ENCODE measurements around the gene RASL11A. TPM values are rescaled to one million over a fixed set of nuclear protein-coding genes. Genes with fewer than 3 reads are reported as not detected.

Gene RASL11A
- polyA plus RNA-seq, 2 of the 4 experiments (the other 2 are of a cell fraction) = 2.1 to 4.7 TPM

GRCh38 chr13:27257233-27257568 lies 13.4 kb upstream of the RASL11A start:
- H3K9me3 ChIP-seq = no peaks in the 10 kb centered on the region
- FAIRE-seq (no peak), DNase-seq (ENCODE audit: low read depth in 1 of 2, low spot score in 1 of 2) (no peak), ATAC-seq (no peak)
- no peak overlapping the region for H3K4me3 ChIP-seq
- peaks cover 35% of the 10 kb centered on the region; the same call in 2 of the 3 replicates for H3K4me1 ChIP-seq
- ChIA-PET POLR2A (interaction anchor here (0.6 to 1.3 kb wide), 2 partner anchors 74 to 272 kb away, joined by 3 to 4 read pairs; no protein-coding TSS in a partner anchor), CTCF (interaction anchor here (0.8 to 1.6 kb wide), 4 partner anchors 13 to 272 kb away, joined by 3 to 5 read pairs (median 4); partner anchors contain the start of gene RASL11A)
- H3K4me2 ChIP-seq = no peak overlapping the region
- WGBS (ENCODE audit: missing lambda C conversion rate) = 77% methylated on average over 3 of the region's 3 CpGs
- H3K27ac ChIP-seq = no peak overlapping the region
- no peak for TF ChIP-seq NFE2L2 (conservative IDR thresholded peaks at IDR 0.05; ENCODE audit: low read length)
- no peak for TF ChIP-seq BCL3 (IDR thresholded peaks at IDR 0.05)
- TF ChIP-seq CEBPB (IDR thresholded peaks at IDR 0.05) = no peak
- no peak for TF ChIP-seq CTCF (IDR thresholded peaks at IDR 0.05)
- no peak for TF ChIP-seq REST (IDR thresholded peaks at IDR 0.05)
- no peak for TF ChIP-seq KDM5A (IDR thresholded peaks at IDR 0.05)
- TF ChIP-seq CBX2 (IDR thresholded peaks at IDR 0.05; ENCODE audit: borderline replicate concordance, low read depth) = no peak
- no peak for TF ChIP-seq POLR2AphosphoS2 (conservative IDR thresholded peaks at IDR 0.05; ENCODE audit: low read length)
- TF ChIP-seq USF2 (IDR thresholded peaks at IDR 0.05) = no peak
- TF ChIP-seq JUN (IDR thresholded peaks at IDR 0.05) = no peak
- TF ChIP-seq ZC3H11A (IDR thresholded peaks at IDR 0.05) = no peak
- no peak for TF ChIP-seq ZNF302 (CRISPR knock-in tag; IDR thresholded peaks at IDR 0.05)
- TF ChIP-seq FOSL2 (IDR thresholded peaks at IDR 0.05) = no peak
- no peak for TF ChIP-seq FOSL2 (CRISPR knock-in tag; IDR thresholded peaks at IDR 0.05)

- FAIRE-seq (no peak), DNase-seq (ENCODE audit: low read depth in 1 of 2, low spot score in 1 of 2) (no peak), ATAC-seq (peak in 1 of 2 experiments; percentile 12; a peak in 1 of 6 replicates)
- Histone ChIP-seq H3K27ac (no peak overlapping the region), H3K4me3 (no peak overlapping the region), H3K4me2 (no peak overlapping the region), H3K9me3 (no peaks in the 10 kb centered on the region), H3K4me1 (peaks cover 35% of the 10 kb centered on the region; the same call in 2 of the 3 replicates)
- ChIA-PET POLR2A (interaction anchor here (1.3 kb wide), 1 partner anchor 75 kb away, joined by 3 read pairs; no protein-coding TSS in a partner anchor), CTCF (interaction anchor here (1.6 kb wide), 1 partner anchor 272 kb away, joined by 4 read pairs; no protein-coding TSS in a partner anchor)
- 85% methylated on average over 10 of the region's 11 CpGs for WGBS (ENCODE audit: missing lambda C conversion rate)
- TF ChIP-seq RARB (CRISPR knock-in tag; IDR thresholded peaks at IDR 0.05) (peak; percentile 18; the same call in 1 of the 2 replicates), POLR2A (IDR thresholded peaks at IDR 0.05; ENCODE audit: low read length) (no peak), JUNB (IDR thresholded peaks at IDR 0.05) (no peak), CHD4 (IDR thresholded peaks at IDR 0.05; ENCODE audit: borderline replicate concordance) (no peak), JUN (IDR thresholded peaks at IDR 0.05) (no peak), BCL3 (IDR thresholded peaks at IDR 0.05) (0 out of 3 replicates have a peak, but pooled peaks have one; percentile 25), FOSB (CRISPR knock-in tag; IDR thresholded peaks at IDR 0.05) (peak; percentile 48; the same call in 1 of the 2 replicates), POLR2AphosphoS2 (conservative IDR thresholded peaks at IDR 0.05; ENCODE audit: low read length) (peak; percentile 37), ZC3H11A (IDR thresholded peaks at IDR 0.05) (no peak), FOSL2 (IDR thresholded peaks at IDR 0.05) (no peak), FOSL2 (CRISPR knock-in tag; IDR thresholded peaks at IDR 0.05) (no peak), EP300 (IDR thresholded peaks at IDR 0.05) (no peak), ESRRA (IDR thresholded peaks at IDR 0.05; ENCODE audit: borderline replicate concordance, low read length) (no peak), MAX (IDR thresholded peaks at IDR 0.05) (no peak), TP53 (CRISPR knock-in tag; IDR thresholded peaks at IDR 0.05) (peak; percentile 72; the same call in 1 of the 2 replicates), ZFP36 (IDR thresholded peaks at IDR 0.05; ENCODE audit: borderline replicate concordance, partially characterized antibody) (no peak), PBX3 (IDR thresholded peaks at IDR 0.05) (no peak)
Measured at GRCh38 chr13:27257648-27258253, 12.9 kb upstream of the RASL11A start.

Measured in A549 (cell line).